DMS 273 (cell line): ENCODE data around the gene RPS6KA2.

ENCODE experiments used
- DNase-seq: peaks from one replicate; lab custom pipeline; 2025; ENCODE audit not compliant: unreplicated experiment; lab: John Stamatoyannopoulos, UW

The RPS6KA2 gene

GRCh38 chr6:166507809-166508564 is 119.1 kb downstream of the RPS6KA2 start:
- no peak for DNase-seq

GRCh38 chr6:166507380-166507779 is 119.7 kb downstream of the RPS6KA2 start:
- no peak for DNase-seq

DNA sequence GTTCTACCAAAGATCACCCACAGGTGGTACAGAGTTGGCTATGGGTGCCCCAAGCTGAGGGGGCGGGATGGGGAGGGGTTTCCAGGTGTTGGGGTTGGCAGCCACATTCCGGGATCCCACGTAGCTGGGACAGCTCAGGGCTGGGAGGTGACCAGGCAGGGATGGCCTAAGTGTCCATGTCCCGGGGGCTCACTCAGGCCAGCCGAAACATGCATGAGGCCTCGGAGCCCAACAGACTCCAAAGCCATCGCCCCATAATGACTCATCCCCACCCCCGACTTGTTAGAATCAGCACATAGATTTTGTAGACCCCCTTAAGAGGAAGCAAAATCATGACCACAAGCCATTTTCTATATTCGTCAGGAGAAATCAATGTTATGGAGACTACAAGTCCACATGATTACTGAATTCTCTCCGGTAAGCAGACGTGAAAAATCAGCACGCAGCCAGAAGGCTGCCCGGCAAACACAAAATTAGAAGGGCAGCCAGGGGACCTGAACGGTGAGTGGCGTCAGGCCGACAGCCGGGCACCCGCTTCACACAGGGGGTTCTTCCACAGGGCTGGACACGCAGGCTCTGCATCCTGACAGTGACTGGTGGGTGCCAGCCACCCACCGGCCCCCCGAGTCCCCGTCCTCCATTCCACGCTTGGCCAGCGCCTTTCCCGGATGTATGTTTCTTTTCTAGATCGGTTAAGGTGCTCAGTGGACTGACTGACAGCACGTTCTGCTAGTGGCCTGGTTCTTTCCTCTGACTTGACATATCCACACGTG is 121.7 kb downstream of the RPS6KA2 start:
- DNase-seq: no peak

DNA sequence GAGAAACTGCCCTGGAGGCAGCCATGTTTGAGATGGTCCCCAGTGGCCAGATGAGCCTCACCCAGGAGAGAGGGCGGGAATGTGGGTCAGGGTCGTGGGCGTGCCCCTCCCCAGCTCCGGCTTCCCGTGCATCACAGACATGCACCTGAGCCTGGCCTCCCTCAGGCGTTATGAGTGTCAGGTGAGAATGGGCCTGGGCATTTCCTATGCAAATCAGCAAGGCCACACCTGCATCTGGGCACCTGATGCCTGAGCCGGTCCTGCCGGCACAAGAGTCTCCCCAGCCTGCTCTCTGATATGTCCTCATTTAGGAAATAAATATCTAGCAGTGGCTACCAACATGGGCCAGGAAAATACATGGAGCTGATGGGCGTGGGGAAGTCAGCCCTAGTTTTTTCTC is 123.0 kb downstream of the RPS6KA2 start:
- DNase-seq: no peak

GRCh38 chr6:166503167-166503744 is 123.8 kb downstream of the RPS6KA2 start:
- DNase-seq: no peak

- DNase-seq: no peak
These were observed 124.6 kb downstream of the RPS6KA2 start for GRCh38 chr6:166502453-166502852.

DNA sequence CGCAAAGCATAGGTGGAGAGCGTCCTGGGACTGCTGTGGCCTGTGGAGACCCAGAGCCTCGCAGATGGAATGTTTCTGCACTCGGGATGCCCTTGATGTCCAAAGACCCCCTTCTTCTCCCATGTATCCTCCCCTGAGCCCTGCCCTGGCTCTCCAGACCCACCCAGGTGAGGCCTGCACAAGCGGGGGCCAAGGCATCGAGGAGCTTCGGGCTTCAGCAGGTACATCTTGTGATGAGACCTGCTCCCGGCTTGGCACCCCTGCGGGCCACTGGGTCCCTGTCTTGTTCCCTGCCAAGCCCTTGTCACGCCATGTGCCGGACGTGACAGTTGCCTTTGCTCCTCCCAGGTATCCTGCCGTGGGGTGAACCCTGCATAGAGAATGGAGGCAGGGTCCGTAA is 125.8 kb downstream of the RPS6KA2 start:
- no peak for DNase-seq

GRCh38 chr6:166500246-166500645 is 126.8 kb downstream of the RPS6KA2 start:
- no peak for DNase-seq

GRCh38 chr6:166499350-166500163 is 127.5 kb downstream of the RPS6KA2 start:
- no peak for DNase-seq

DNA sequence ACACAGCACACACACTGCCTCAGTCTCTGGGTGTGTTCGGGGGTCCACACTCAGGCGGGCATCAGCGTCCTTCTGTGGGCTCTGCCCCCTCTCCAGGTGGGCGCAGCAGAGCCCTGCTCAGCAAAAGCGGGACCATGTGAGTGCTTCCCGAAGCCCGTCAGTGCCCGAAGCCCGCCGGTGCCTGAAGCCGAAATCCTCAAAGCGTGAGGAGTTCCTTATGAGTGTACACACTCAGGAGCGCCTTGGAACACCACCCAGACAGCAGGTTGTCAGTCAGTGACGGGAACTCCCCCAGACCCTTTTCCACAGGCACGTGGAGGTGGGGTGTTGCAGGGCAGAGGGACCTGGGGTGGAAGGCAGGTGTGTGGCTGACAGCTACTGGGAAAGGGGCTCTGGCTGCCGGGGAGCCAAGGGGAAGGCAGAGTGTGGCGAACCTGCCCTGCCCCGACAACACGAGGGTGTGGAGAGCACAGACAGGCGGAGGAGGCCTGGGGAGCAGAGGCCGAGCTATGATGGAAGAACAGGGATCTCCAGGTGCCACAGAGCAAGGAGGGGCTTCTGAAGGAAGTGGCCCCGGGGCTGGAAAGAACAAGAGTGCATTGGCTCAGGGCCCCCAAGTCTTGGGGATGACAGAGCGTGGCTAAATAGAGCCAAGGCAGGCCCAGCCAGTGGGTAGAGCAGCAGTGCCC is 128.2 kb downstream of the RPS6KA2 start:
- DNase-seq: no peak

GRCh38 chr6:166498228-166498627 is 128.8 kb downstream of the RPS6KA2 start:
- DNase-seq: no peak

DNA sequence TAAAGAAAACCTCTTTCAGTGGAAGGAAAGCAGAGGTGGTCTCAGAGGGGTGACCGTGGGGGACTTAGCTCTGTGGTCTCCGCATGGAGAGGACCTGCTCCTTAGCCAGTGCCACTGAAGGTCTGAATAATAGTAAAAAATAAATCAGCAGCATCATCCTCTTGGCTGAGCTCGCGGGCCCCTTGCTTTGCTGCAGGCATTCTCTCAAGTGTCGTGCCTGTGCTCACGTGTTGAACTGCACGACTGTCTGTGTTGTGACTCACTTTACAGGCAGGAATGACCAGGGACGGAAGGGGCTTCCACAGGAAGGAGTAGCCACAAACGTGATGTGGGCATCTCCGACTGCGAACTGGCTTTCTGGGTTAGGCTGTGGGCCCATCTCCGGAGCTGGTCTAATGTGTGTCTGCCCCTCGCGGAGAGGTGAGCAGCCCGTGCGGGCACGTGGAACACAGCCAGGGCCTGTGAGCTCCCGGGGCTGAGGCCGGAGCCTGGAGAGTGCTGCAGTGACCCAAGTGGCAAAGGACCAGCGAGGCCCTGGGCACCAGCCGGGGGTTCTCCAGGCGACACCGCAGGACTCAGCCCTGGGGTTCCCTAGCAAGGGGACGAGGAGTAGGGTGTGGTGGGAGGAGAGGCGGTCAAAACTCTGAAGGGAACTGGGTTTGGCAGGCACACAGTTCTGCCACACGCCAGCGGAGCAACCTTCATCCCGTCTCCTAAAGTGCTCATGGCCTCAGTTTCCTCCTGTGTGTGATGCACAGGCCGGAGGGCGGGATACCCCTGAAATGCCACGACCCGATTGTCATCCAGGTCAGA is 129.8 kb downstream of the RPS6KA2 start:
- DNase-seq: no peak

GRCh38 chr6:166496460-166496859 is 130.6 kb downstream of the RPS6KA2 start:
- DNase-seq: no peak

DNA sequence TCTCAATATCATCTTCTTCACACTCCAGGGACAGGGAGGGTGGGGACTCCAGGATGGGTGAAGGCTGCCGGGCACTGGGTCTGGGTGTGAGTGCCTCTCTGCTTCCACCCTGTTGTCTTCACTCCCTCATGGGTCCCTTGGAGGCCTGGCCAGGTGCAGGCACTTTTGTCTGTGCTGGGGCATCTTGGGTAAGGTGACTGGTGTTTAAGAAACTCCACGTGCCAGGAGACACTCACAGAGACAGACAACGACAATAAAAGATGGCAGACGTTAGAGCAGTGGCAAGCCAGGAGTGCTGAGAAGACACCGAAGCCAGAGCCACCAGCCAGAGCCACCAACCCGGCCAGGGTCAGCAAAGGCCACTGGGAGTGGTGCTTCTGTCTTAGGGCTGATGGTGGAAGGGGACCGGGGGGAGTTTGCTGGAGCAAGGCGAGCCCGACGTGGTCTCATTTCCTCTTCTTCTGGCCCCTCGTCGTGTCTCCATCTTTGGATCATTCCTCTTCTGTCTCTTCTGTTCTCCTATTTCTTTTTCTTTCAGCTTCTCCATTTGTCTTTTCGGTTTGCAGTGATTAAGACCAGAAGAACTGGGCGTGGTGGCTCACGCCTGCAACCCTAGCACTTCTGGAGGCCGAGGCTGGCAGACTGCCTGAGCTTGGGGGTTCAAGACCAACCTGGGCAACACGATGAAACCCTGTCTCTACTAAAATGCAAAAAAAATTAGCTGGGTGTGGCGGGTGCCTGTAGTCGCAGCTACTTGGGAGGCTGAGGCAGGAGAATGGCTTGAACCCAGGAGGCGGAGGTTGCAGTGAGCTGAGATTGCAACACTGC is 131.3 kb downstream of the RPS6KA2 start:
- no peak for DNase-seq

GRCh38 chr6:166494757-166495486 is 132.1 kb downstream of the RPS6KA2 start:
- no peak for DNase-seq

DNA sequence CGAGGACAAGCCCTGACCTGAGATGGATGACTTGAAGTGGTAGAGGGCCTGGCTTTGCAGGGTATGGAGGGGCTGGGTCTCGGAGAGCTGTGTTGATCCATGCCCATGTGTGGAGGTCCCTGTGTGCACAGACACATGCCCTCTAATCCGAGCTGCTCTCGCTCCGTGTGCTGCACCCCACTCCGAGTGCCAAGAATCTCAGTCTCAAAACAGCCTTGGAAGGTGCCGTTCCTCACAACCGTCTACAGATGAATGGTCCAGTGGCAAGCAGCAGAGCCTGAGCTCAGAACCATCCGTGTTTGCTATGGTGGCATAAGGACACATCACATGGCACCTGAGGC is 133.0 kb downstream of the RPS6KA2 start:
- DNase-seq: no peak

DNA sequence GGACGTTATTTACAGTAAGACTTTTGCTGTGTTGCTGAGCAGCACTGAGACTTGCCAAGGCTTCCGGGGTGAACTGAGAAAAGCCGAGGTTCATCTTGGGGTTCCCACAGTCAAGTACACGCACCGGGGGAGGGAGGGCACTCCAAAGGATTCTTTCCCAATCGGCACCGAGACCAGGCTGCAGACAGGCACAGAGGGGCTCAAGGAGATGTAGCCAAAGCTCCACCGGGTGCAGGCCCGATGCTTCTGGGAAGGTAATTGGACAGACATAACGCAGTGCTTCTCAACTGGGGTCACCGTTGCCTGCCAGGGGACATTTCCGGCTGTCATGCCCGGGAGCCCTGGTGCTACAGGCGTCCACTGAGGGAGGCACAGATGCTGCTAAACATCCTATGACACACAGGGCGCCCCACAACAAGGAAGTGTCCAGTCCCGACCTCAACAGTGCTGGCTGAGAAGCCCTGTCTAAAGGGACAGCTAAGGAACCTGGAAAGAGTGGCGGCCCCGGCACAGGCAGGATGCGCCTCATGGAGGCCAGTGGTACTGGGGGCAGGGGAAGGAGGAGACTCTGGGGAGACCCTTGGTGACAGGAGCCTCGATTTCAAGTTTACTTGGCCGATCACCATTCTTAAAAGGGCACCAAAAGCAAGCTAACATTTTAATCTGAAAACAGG is 133.5 kb downstream of the RPS6KA2 start:
- DNase-seq: no peak
